GM12878 (cell line): ENCODE measurements around the gene MED13. TPM values are rescaled to one million over a fixed set of nuclear protein-coding genes. Genes with fewer than 3 reads are reported as not detected.

ENCODE experiments used
- ATAC-seq: fragments of 200-7000 bp; cut with Tn5 transposase; 3 replicates; pipeline ENCODE4 v1.9.1; 2020; ENCODE audit warnings: mild to moderate bottlenecking, moderate library complexity
- BruUV-seq: library from RNA; stranded (reverse); fragments of 400-500 nt; replicated peaks from 2 replicates; lab custom pipeline; 2021; lab: Mats Ljungman, UMichigan
- CTCF ChIA-PET: fragments of 300-600 bp; sonication (Branson Sonifier 250); formaldehyde crosslinking; extraction: SDS; loops from one replicate; lab custom pipeline; 2021; ENCODE audit warnings: inconsistent platforms; lab: Yijun Ruan, JAX
- POLR2A ChIA-PET: fragments of 350-600 bp; formaldehyde crosslinking; extraction: SDS; loops from one replicate; lab custom pipeline; 2021; ENCODE audit warnings: inconsistent platforms; lab: Charles Lee
- RAD21 ChIA-PET: fragments of 300-600 bp; sonication (Branson Sonifier 250); formaldehyde crosslinking; loops from one replicate; lab custom pipeline; 2023; ENCODE audit warnings: antibody characterized with exemption; ENCODE audit not compliant: unreplicated experiment; lab: Charles Lee
- SMC1A ChIA-PET: fragments of 300-600 bp; sonication (Branson Sonifier 250); formaldehyde crosslinking; loops from one replicate; lab custom pipeline; 2023; ENCODE audit not compliant: unreplicated experiment, uncharacterized antibody; lab: Charles Lee
- DNase-seq: peaks from one replicate; pipeline ENCODE4 v3.0.0-alpha.2; 2011; ENCODE audit warnings: low read depth, low spot score
- FAIRE-seq: peaks from 3 replicates; lab custom pipeline; 2011; peaks lifted over from hg19 to GRCh38; lab: Jason Lieb, UNC
- H2AFZ ChIP-seq: 2 replicates; pipeline ENCODE4 v1.6.0; 2011; ENCODE audit warnings: low read depth, low read length, control low read depth; ENCODE audit not compliant: control insufficient read depth
- H3K27ac ChIP-seq: 2 replicates; pipeline ENCODE4 v1.5.1; 2011; ENCODE audit warnings: control low read depth; ENCODE audit not compliant: control insufficient read depth, insufficient read depth
- H3K27me3 ChIP-seq, 2 experiments: replicated peaks in 1 of 2; 2 replicates each; pipeline versions ENCODE4 v1.6.0 to v1.6.1; 2011; ENCODE audit warnings: low read length in 1 of 2; ENCODE audit not compliant: control insufficient read depth in 2 of 2, insufficient read depth in 2 of 2
- H3K36me3 ChIP-seq, 2 experiments: 2 replicates each; pipeline ENCODE4 v1.5.1; 2011; ENCODE audit warnings: low read length in 1 of 2; ENCODE audit not compliant: control insufficient read depth in 2 of 2, insufficient read depth in 2 of 2
- H3K4me1 ChIP-seq: 2 replicates; pipeline ENCODE4 v1.6.1; 2011; ENCODE audit warnings: mild to moderate bottlenecking, low read length, moderate library complexity, mixed read lengths; ENCODE audit not compliant: control insufficient read depth, insufficient read depth
- H3K4me2 ChIP-seq: 2 replicates; pipeline ENCODE4 v1.6.0; 2011; ENCODE audit warnings: control low read depth; ENCODE audit not compliant: control insufficient read depth, insufficient read depth
- H3K4me3 ChIP-seq: fragments of 200-600 bp; sonication (generic); 2 replicates; pipeline ENCODE4 v1.5.1; 2016
- H3K79me2 ChIP-seq: 2 replicates; pipeline ENCODE4 v1.6.0; 2011; ENCODE audit warnings: low read length; ENCODE audit not compliant: control insufficient read depth, insufficient read depth
- H3K9ac ChIP-seq: 2 replicates; pipeline ENCODE4 v1.8.0; 2011; ENCODE audit warnings: low read length, control low read depth, mixed read lengths; ENCODE audit not compliant: control insufficient read depth, insufficient read depth
- H3K9me3 ChIP-seq: replicated peaks from 3 replicates; pipeline ENCODE4 v1.5.1; 2011; ENCODE audit warnings: mild to moderate bottlenecking, low read length; ENCODE audit not compliant: control insufficient read depth, insufficient read depth
- H4K20me1 ChIP-seq: 2 replicates; pipeline ENCODE4 v1.6.0; 2011; ENCODE audit not compliant: control insufficient read depth, insufficient read depth
- CBFB ChIP-seq: IDR thresholded peaks from 2 replicates; pipeline ENCODE4 v1.6.1; 2016; ENCODE audit warnings: antibody characterized with exemption, low read depth
- HDAC2 ChIP-seq: fragments of 200-600 bp; sonication (generic); IDR thresholded peaks from 2 replicates; pipeline ENCODE4 v1.6.1; 2017
- JUND ChIP-seq: IDR thresholded peaks from 2 replicates; pipeline ENCODE4 v1.6.1; 2012; ENCODE audit warnings: low read depth, mild to moderate bottlenecking, low read length, improper control_type of control experiment, moderate library complexity
- LARP7 ChIP-seq: fragments of 450-650 bp; IDR thresholded peaks from 2 replicates; pipeline ENCODE4 v1.6.1; 2017; ENCODE audit warnings: mild to moderate bottlenecking
- MEF2B ChIP-seq: fragments of 450-650 bp; IDR thresholded peaks from 2 replicates; pipeline ENCODE4 v1.6.1; 2018; ENCODE audit warnings: mild to moderate bottlenecking, moderate library complexity; ENCODE audit not compliant: partially characterized antibody, poor library complexity, severe bottlenecking
- PAX5 ChIP-seq: IDR thresholded peaks from 2 replicates; pipeline ENCODE4 v1.6.1; 2011; ENCODE audit warnings: low read depth, low read length, borderline replicate concordance
- REST ChIP-seq: IDR thresholded peaks from 2 replicates; pipeline ENCODE4 v1.6.1; 2012; ENCODE audit warnings: mild to moderate bottlenecking, low read depth, low read length
- TARDBP ChIP-seq: IDR thresholded peaks from 2 replicates; pipeline ENCODE4 v1.6.1; 2016; ENCODE audit warnings: borderline replicate concordance
- ZBTB11 ChIP-seq: fragments of 450-650 bp; formaldehyde crosslinking; IDR thresholded peaks from 2 replicates; pipeline ENCODE4 v1.5.0; 2022; ENCODE audit warnings: mild to moderate bottlenecking, missing genetic modification characterization
- ZSCAN29 ChIP-seq: fragments of 450-650 bp; IDR thresholded peaks from 2 replicates; pipeline ENCODE4 v1.6.1; 2017; ENCODE audit warnings: mild to moderate bottlenecking, moderate library complexity
- WGBS: methylation state at CpG from one replicate; pipeline ENCODE4 v1.1.6; 2016; ENCODE audit warnings: low lambda C conversion rate; ENCODE audit not compliant: insufficient replicate concordance, insufficient coverage; ENCODE audit errors: missing lambda C conversion rate; 5-methylcytosine and 5-hydroxymethylcytosine counted together
- in situ Hi-C: fragments of 300-500 bp; cut with MboI; formaldehyde crosslinking; loops from 9 replicates; pipeline ENCODE4 v1.14.3; 2018; ENCODE audit warnings: mixed read lengths
- intact Hi-C: fragments of 100-400 bp; cut with micrococcal nuclease; formaldehyde crosslinking; loops from one replicate; pipeline ENCODE4 v1.14.2; 2022; ENCODE audit not compliant: unreplicated experiment
- polyA plus RNA-seq, 11 experiments: library from polyadenylated mRNA; depleted of rRNA in 4 of 11; unstranded in 6 of 11; stranded (reverse) in 5 of 11; fragments of >200 nt; fragmentation: Nextera tagmentation in 4 of 11; fragmentation: Illumina TruSeq in 1 of 11; extraction: Ambion mirVana in 4 of 11; extraction: Trizol in 1 of 11; gene quantifications; 1 replicate in 1 of 11; 2 replicates in 10 of 11; pipeline versions ENCODE4 v1.2.1 to v1.2.3, GENCODE V29; 2011 to 2016; ENCODE audit warnings: inconsistent platforms in 2 of 11, missing spikeins in 2 of 11, low read depth in 1 of 11
- total RNA-seq, 4 experiments: library from RNA; depleted of rRNA in 3 of 4; stranded (reverse); fragments of >200 nt in 3 of 4; fragmentation: Illumina TruSeq in 1 of 4; extraction: Trizol in 1 of 4; gene quantifications; 2 replicates each; pipeline versions ENCODE4 v1.2.1 to v1.2.3, GENCODE V29; 2013 to 2021

Gene MED13
- total and polyA plus RNA-seq, 10 of the 15 experiments (the other 5 are each of a cell fraction or from before 2014, with no cell fraction given): 4.6 to 49.7 (median 21.3) TPM

- TF ChIP-seq PAX5: no peak
- TF ChIP-seq LARP7: no peak
- TF ChIP-seq TARDBP: no peak
- no peak for TF ChIP-seq MEF2B
- TF ChIP-seq ZSCAN29: no peak
- TF ChIP-seq HDAC2: no peak
- TF ChIP-seq CBFB: no peak
- TF ChIP-seq ZBTB11 (CRISPR knock-in tag): no peak
- TF ChIP-seq REST: no peak
- TF ChIP-seq JUND: no peak
- FAIRE-seq: no peak
These were observed 40.8 kb upstream of the MED13 start for GRCh38 chr17:62105861-62106260.

More at GRCh38 chr17:62105861-62106260, 40.8 kb upstream of the MED13 start:
- intact Hi-C loops (loop anchor here (5.0 kb wide), 3 partner anchors 129 to 689 kb away; partner anchors contain the start of gene BRIP1), in situ Hi-C loops (loop anchor here (5.0 to 10.0 kb wide), 2 partner anchors 474 to 691 kb away; no protein-coding TSS in a partner anchor)
- Histone ChIP-seq H3K4me1 (no peaks in the 10 kb centered on the region), H4K20me1 (no peaks in the 10 kb centered on the region), H3K9me3 (no peaks in the 10 kb centered on the region), H3K4me2 (no peak overlapping the region), H3K36me3 (no peaks in the 10 kb centered on the region), H3K27ac (no peak overlapping the region), H3K79me2 (no peaks in the 10 kb centered on the region), H3K27me3 (no peaks in the 10 kb centered on the region), H3K9ac (no peak overlapping the region), H2AFZ (no peak overlapping the region; the same call in 1 of the 2 replicates), H3K4me3 (no peak overlapping the region)
- ChIA-PET POLR2A (interaction anchor here (0.8 kb wide), 1 partner anchor 46 kb away, joined by 3 read pairs; no protein-coding TSS in a partner anchor), CTCF (interaction anchor here (0.9 to 1.9 kb wide), 5 partner anchors 8 to 263 kb away, joined by 3 to 6 read pairs (median 3); no protein-coding TSS in a partner anchor), SMC1A (interaction anchor here (0.7 to 1.6 kb wide), 7 partner anchors 12 to 263 kb away, joined by 3 to 4 read pairs (median 3); no protein-coding TSS in a partner anchor), RAD21 (interaction anchor here (0.5 to 1.5 kb wide), 5 partner anchors 40 to 270 kb away, joined by 3 to 4 read pairs (median 3); partner anchors contain the start of gene MED13)
- no TSS peak for BruUV-seq
- no peak for DNase-seq
- 100% methylated on average over 1 of the region's 1 CpG for WGBS
- ATAC-seq: no peak
